Measurements from ENCODE around the gene NPC1. TPM values are rescaled to one million over a fixed set of nuclear protein-coding genes. Genes with fewer than 3 reads are reported as not detected.
"Not testable (repeated sequence)": the region's sequence is repeated elsewhere in the genome, so short reads cannot be mapped to it uniquely, and the experiment has no call there.

Gene NPC1
- total and polyA plus RNA-seq, 3 donors from 2014 or later = 36.8 to 83.2 (median 66.8) TPM

GRCh38 chr18:23521271-23521670 is 65.0 kb downstream of the NPC1 start:
- peak overlapping the region in 1 of 2 donors; percentile 4 for H3K27ac ChIP-seq
- WGBS, 2 donors = 89% methylated on average over 7 of the region's 7 CpGs
- DNase-seq = no peak

GRCh38 chr18:23519734-23520133 is 66.6 kb downstream of the NPC1 start:
- 78 to 81% methylated on average over 4 of the region's 4 CpGs for WGBS, 2 donors
- no peak for TF ChIP-seq CTCF (IDR thresholded peaks at IDR 0.05)
- TF ChIP-seq POLR2A (IDR thresholded peaks at IDR 0.05) = no peak
- Histone ChIP-seq H3K4me1 (no peaks in the 10 kb centered on the region), H3K36me3 (ENCODE audit: low read depth, missing control alignments) (peaks cover 3% of the 10 kb centered on the region), H3K27ac (no peak overlapping the region), H3K27me3 (no peaks in the 10 kb centered on the region), H3K9me3 (no peaks in the 10 kb centered on the region), H3K4me3 (no peak overlapping the region)
- no peak for DNase-seq
- intact Hi-C loops (cut with DNase I; ENCODE audit: low total_unique reads) = loop anchor here (5.0 kb wide), 1 partner anchor 63 kb away; no protein-coding TSS in a partner anchor

More at GRCh38 chr18:23521271-23521670, 65.0 kb downstream of the NPC1 start:
- intact Hi-C loops (cut with DNase I; ENCODE audit: low total_unique reads) = loop anchor here (5.0 kb wide), 1 partner anchor 61 kb away; no protein-coding TSS in a partner anchor
- H3K9me3 ChIP-seq = no peaks in the 10 kb centered on the region
- peaks cover 3% of the 10 kb centered on the region for H3K36me3 ChIP-seq (ENCODE audit: low read depth, missing control alignments)
- no peak overlapping the region for H3K4me3 ChIP-seq
- H3K4me1 ChIP-seq = no peaks in the 10 kb centered on the region
- TF ChIP-seq CTCF (IDR thresholded peaks at IDR 0.05) (no peak), POLR2A (IDR thresholded peaks at IDR 0.05) (no peak)
- H3K27me3 ChIP-seq = no peaks in the 10 kb centered on the region

GRCh38 chr18:23515911-23516546 is 70.3 kb downstream of the NPC1 start:
- WGBS, 2 donors = 57 to 61% methylated on average over 17 of the region's 17 CpGs
- Histone ChIP-seq H3K9me3 (no peaks in the 10 kb centered on the region), H3K27ac (no peak overlapping the region), H3K36me3 (ENCODE audit: low read depth, missing control alignments) (no peaks in the 10 kb centered on the region), H3K27me3 (no peaks in the 10 kb centered on the region), H3K4me3 (no peak overlapping the region), H3K4me1 (no peaks in the 10 kb centered on the region)
- DNase-seq = peak; percentile 88
- intact Hi-C loops (cut with DNase I; ENCODE audit: low total_unique reads) = no loop called here
- TF ChIP-seq POLR2A (IDR thresholded peaks at IDR 0.05) = no peak
- peak; percentile 55 to 79 (median 78) for TF ChIP-seq CTCF (IDR thresholded peaks at IDR 0.05)

- TF ChIP-seq POLR2A (IDR thresholded peaks at IDR 0.05) = no peak
- TF ChIP-seq CTCF (IDR thresholded peaks at IDR 0.05) = no peak
Measured at GRCh38 chr18:23512641-23513040, 73.7 kb downstream of the NPC1 start.

GRCh38 chr18:23512216-23512615 is 74.1 kb downstream of the NPC1 start:
- H3K4me3 ChIP-seq; H3K9me3 ChIP-seq; H3K4me1 ChIP-seq; H3K36me3 ChIP-seq (ENCODE audit: low read depth, missing control alignments); DNase-seq; intact Hi-C loops (cut with DNase I; ENCODE audit: low total_unique reads); H3K27me3 ChIP-seq: not testable (repeated sequence)
- 74 to 84% methylated on average over 7 of the region's 7 CpGs for WGBS, 2 donors
- H3K27ac ChIP-seq = peak overlapping the region in 1 of 2 donors; percentile 50

More at GRCh38 chr18:23512641-23513040, 73.7 kb downstream of the NPC1 start:
- H3K4me3 ChIP-seq = no peak overlapping the region
- H3K27ac ChIP-seq = peak overlapping the region in 1 of 2 donors; percentile 50
- H3K27me3 ChIP-seq = no peaks in the 10 kb centered on the region
- DNase-seq = no peak
- no peaks in the 10 kb centered on the region for H3K36me3 ChIP-seq (ENCODE audit: low read depth, missing control alignments)
- WGBS, 2 donors = 93 to 100% methylated on average over 1 of the region's 1 CpG
- H3K4me1 ChIP-seq = no peaks in the 10 kb centered on the region
- intact Hi-C loops (cut with DNase I; ENCODE audit: low total_unique reads) = no loop called here
- H3K9me3 ChIP-seq = no peaks in the 10 kb centered on the region

GRCh38 chr18:23510923-23511322 is 75.4 kb downstream of the NPC1 start:
- H3K4me1 ChIP-seq; intact Hi-C loops (cut with DNase I; ENCODE audit: low total_unique reads); DNase-seq; H3K36me3 ChIP-seq (ENCODE audit: low read depth, missing control alignments); H3K27ac ChIP-seq; H3K27me3 ChIP-seq; H3K4me3 ChIP-seq; H3K9me3 ChIP-seq: not testable (repeated sequence)
- WGBS, 2 donors = 88 to 89% methylated on average over 2 of the region's 2 CpGs
